Cerebellar nuclear complex (tissue), 1 donor: ENCODE data around the gene NHEJ1.

ENCODE experiments used
- DNase-seq, 2 experiments: peaks; one replicate each; lab custom pipeline; 2025; lab: John Stamatoyannopoulos, UW

The NHEJ1 gene

GRCh38 chr2:219182331-219183150 is 21.9 kb upstream of the NHEJ1 start:
- DNase-seq = no peak

GRCh38 chr2:219181531-219181930 is 20.9 kb upstream of the NHEJ1 start:
- DNase-seq = no peak

GRCh38 chr2:219180961-219181360 is 20.3 kb upstream of the NHEJ1 start:
- DNase-seq = no peak

- DNase-seq = no peak
Measured at GRCh38 chr2:219179601-219180465, 19.2 kb upstream of the NHEJ1 start.

- DNase-seq = no peak
Measured at GRCh38 chr2:219178377-219179175, 18.0 kb upstream of the NHEJ1 start.

GRCh38 chr2:219177552-219178376 is 17.1 kb upstream of the NHEJ1 start, which contains the start of gene RETREG2:
Gene RETREG2 (plus strand): TSS chr2:219178275. CDS start chr2:219178353, 78 bp downstream.
- DNase-seq = peak in 1 of 2 experiments; percentile 24

GRCh38 chr2:219176818-219177551 is 16.4 kb upstream of the NHEJ1 start, which contains the start of gene CNPPD1:
Gene CNPPD1 (minus strand): TSS chr2:219176925. CDS start chr2:219176828, 97 bp downstream.
- peak in 1 of 2 experiments; percentile 29 for DNase-seq

GRCh38 chr2:219175928-219176817 is 15.6 kb upstream of the NHEJ1 start:
- DNase-seq = no peak

- no peak for DNase-seq
Measured at GRCh38 chr2:219175486-219175885, 14.9 kb upstream of the NHEJ1 start.

GRCh38 chr2:219174801-219175200 is 14.2 kb upstream of the NHEJ1 start:
- DNase-seq = no peak

- no peak for DNase-seq
Measured at GRCh38 chr2:219174146-219174545, 13.5 kb upstream of the NHEJ1 start.

GRCh38 chr2:219173176-219173575 is 12.6 kb upstream of the NHEJ1 start:
- DNase-seq = no peak

GRCh38 chr2:219172231-219173154 is 11.9 kb upstream of the NHEJ1 start:
- DNase-seq = no peak

- DNase-seq = no peak
Measured at GRCh38 chr2:219171231-219171651, 10.6 kb upstream of the NHEJ1 start.

GRCh38 chr2:219169930-219170654 is 9.5 kb upstream of the NHEJ1 start, which contains the start of gene SLC23A3:
Gene SLC23A3 (minus strand): TSS chr2:219170029. CDS start chr2:219169984, 45 bp downstream.
- DNase-seq = no peak

GRCh38 chr2:219168932-219169331 is 8.3 kb upstream of the NHEJ1 start:
- no peak for DNase-seq

GRCh38 chr2:219168526-219168925 is 7.9 kb upstream of the NHEJ1 start:
- DNase-seq = no peak
